ENCODE measurements around the gene AKAP6. TPM values are rescaled to one million over a fixed set of nuclear protein-coding genes. Genes with fewer than 3 reads are reported as not detected.

The AKAP6 gene
- total RNA-seq, 1 experiment from 2014 or later, result 1.1 TPM

DNA sequence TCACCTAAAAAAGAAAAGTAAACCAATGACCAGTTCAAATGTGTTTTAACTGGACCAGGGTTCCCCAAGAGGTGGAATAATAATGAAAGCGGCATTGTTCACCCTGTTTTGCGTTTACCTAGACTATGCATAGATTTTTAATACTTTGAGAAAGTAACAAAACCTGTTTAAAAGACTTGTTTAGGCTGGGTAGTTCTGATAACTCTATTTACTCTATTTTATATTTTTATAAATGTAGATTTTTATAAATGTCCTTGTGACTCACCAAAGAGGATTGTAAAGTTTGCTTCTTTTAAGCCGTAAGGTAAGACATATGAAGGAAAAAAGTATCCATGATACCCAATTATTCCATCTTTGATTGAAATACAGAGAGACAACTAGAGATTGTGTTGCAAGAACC is 321.6 kb downstream of the AKAP6 start:
- Histone ChIP-seq H4K20me1 (ENCODE audit: control insufficient read depth, insufficient read depth, insufficient read length) (no peaks in the 10 kb centered on the region), H2AFZ (ENCODE audit: low read length) (no peak overlapping the region), H4K91ac (ENCODE audit: insufficient read length, low read depth, low read length) (no peak overlapping the region), H3K14ac (ENCODE audit: insufficient read depth, low read length) (no peak overlapping the region), H2BK15ac (ENCODE audit: low read depth, low read length) (no peak overlapping the region), H3K27ac (ENCODE audit: insufficient read length, low read depth, low read length) (no peak overlapping the region), H2BK120ac (ENCODE audit: low read depth, low read length, poor library complexity, severe bottlenecking) (no peak overlapping the region), H3K56ac (ENCODE audit: insufficient read length, low read depth, low read length) (no peak overlapping the region), H3K4me1 (ENCODE audit: insufficient read depth, low read length) (no peaks in the 10 kb centered on the region), H3K23ac (ENCODE audit: insufficient read length, low read depth, low read length) (no peak overlapping the region), H3T11ph (ENCODE audit: low read length) (no peak overlapping the region), H3K9me3 (ENCODE audit: control insufficient read depth, low read depth, low read length) (no peaks in the 10 kb centered on the region), H3K27me3 (ENCODE audit: insufficient read depth, low read length) (no peaks in the 10 kb centered on the region), H2BK20ac (ENCODE audit: low read depth, low read length, poor library complexity, severe bottlenecking) (no peak overlapping the region), H2BK12ac (ENCODE audit: insufficient read length, low read depth, low read length) (no peak overlapping the region), H3K18ac (ENCODE audit: insufficient read length, low read depth, low read length) (no peak overlapping the region), H3K9ac (ENCODE audit: extremely low read depth, insufficient read length, low read length) (no peak overlapping the region), H3K4ac (ENCODE audit: low read depth, low read length) (no peak overlapping the region), H3K79me2 (ENCODE audit: insufficient read depth, low read length) (no peaks in the 10 kb centered on the region), H2AK5ac (ENCODE audit: insufficient read length, low read length) (no peak overlapping the region), H4K8ac (replicated peaks; ENCODE audit: insufficient read length, low read depth, low read length) (no peak overlapping the region), H3K23me2 (ENCODE audit: insufficient read length, low read depth, low read length, poor library complexity, severe bottlenecking) (no peaks in the 10 kb centered on the region), H3K79me1 (ENCODE audit: insufficient read depth, low read depth, low read length, poor library complexity, severe bottlenecking) (no peaks in the 10 kb centered on the region), H2BK5ac (ENCODE audit: insufficient read length, low read length) (no peak overlapping the region), H4K5ac (ENCODE audit: insufficient read length, low read depth, low read length) (no peak overlapping the region), H3K4me2 (ENCODE audit: insufficient read depth, insufficient read length, low read length) (no peak overlapping the region)
- Mint-ChIP-seq H3K9me3 (no peaks in the 10 kb centered on the region), H3K27ac (no peak overlapping the region), H3K4me3 (no peak overlapping the region), H3K27me3 (ENCODE audit: low read depth) (no peaks in the 10 kb centered on the region), H3K4me1 (no peaks in the 10 kb centered on the region), H3K36me3 (ENCODE audit: insufficient read depth in 1 of 3, low read depth in 3 of 3) (no peaks in the 10 kb centered on the region)
- TF ChIP-seq, protein P1, sequence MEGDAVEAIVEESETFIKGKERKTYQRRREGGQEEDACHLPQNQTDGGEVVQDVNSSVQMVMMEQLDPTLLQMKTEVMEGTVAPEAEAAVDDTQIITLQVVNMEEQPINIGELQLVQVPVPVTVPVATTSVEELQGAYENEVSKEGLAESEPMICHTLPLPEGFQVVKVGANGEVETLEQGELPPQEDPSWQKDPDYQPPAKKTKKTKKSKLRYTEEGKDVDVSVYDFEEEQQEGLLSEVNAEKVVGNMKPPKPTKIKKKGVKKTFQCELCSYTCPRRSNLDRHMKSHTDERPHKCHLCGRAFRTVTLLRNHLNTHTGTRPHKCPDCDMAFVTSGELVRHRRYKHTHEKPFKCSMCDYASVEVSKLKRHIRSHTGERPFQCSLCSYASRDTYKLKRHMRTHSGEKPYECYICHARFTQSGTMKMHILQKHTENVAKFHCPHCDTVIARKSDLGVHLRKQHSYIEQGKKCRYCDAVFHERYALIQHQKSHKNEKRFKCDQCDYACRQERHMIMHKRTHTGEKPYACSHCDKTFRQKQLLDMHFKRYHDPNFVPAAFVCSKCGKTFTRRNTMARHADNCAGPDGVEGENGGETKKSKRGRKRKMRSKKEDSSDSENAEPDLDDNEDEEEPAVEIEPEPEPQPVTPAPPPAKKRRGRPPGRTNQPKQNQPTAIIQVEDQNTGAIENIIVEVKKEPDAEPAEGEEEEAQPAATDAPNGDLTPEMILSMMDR (conservative IDR thresholded peaks at IDR 0.05), result no peak
- WGBS (ENCODE audit: extremely low coverage, insufficient read length, low lambda C conversion rate), result no CpG with 5 or more reads among the region's 3 CpGs
- no peak for DNase-seq

Measured in H9 (cell line).